Ascending aorta (tissue), 2 donors: ENCODE results near the gene BEND6. TPM values are rescaled to one million over a fixed set of nuclear protein-coding genes. Genes with fewer than 3 reads are reported as not detected.

Experiments
- DNase-seq, 2 donors: peaks; one replicate each; pipeline ENCODE4 v3.0.0-alpha.2; 2019; ENCODE audit warnings: low spot score in 2 of 2
- H3K27ac ChIP-seq, 2 donors: fragments of 200-600 bp; sonication (generic); one replicate each; pipeline ENCODE4 v1.5.1; 2016 to 2017; ENCODE audit warnings: mild to moderate bottlenecking in 1 of 2
- H3K27me3 ChIP-seq: fragments of 200-600 bp; sonication (generic); one replicate; pipeline ENCODE4 v1.5.1; 2017
- H3K36me3 ChIP-seq, 2 donors: fragments of 200-600 bp; sonication (generic); one replicate each; pipeline ENCODE4 v1.5.1; 2016
- H3K4me1 ChIP-seq, 2 donors: fragments of 200-600 bp; sonication (generic); one replicate each; pipeline ENCODE4 v1.5.1; 2016 to 2017; ENCODE audit warnings: mild to moderate bottlenecking in 1 of 2
- H3K4me3 ChIP-seq, 2 donors: fragments of 200-600 bp; sonication (generic); one replicate each; pipeline ENCODE4 v1.5.1; 2016 to 2017; ENCODE audit warnings: mild to moderate bottlenecking in 1 of 2
- H3K9me3 ChIP-seq, 2 donors: fragments of 200-600 bp; sonication (generic); one replicate each; pipeline ENCODE4 v1.5.1; 2016
- intact Hi-C: fragments of 100-400 bp; cut with DNase I; formaldehyde crosslinking; loops from one replicate; pipeline ENCODE4 v1.15.1; 2023
- total RNA-seq: library from RNA; depleted of rRNA; stranded (reverse); fragments of >200 nt; gene quantifications from one replicate; pipeline ENCODE4 v1.1.0, GENCODE V29; 2016
- TF ChIP-seq, protein P1 (sequence below), 3 experiments: fragments of 200-600 bp in 2 of 3; fragments of 450-650 bp in 1 of 3; sonication (generic) in 2 of 3; IDR thresholded peaks; one replicate each; pipeline ENCODE4 v1.5.1; 2016 to 2019; ENCODE audit warnings: antibody characterized with exemption in 3 of 3, mild to moderate bottlenecking in 1 of 3, moderate library complexity in 1 of 3

The BEND6 gene
- total RNA-seq, 1 donor from 2014 or later, result 1.3 TPM

DNA sequence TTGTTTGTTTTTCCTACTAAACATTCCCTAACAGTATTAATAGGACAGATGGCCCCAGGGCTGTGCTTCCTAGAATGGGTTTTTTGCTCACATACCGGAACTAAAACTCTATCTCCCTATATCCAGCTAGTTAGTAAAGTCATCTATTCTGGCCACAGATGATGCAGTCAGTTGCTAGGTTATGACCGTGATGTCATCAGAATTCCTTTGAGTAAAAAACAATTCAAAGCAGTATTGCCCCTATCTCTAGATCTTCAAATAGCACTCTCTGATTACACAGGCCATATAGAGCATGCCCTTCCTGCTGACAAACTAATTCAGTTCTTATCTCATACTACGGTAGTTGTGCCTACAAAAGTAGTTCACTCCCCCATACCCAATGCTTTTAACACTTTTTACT, 117.2 kb downstream of the BEND6 start:
- intact Hi-C loops, result no loop called here
- H3K4me1 ChIP-seq, result no peaks in the 10 kb centered on the region
- H3K27me3 ChIP-seq, result no peaks in the 10 kb centered on the region
- TF ChIP-seq, protein P1, sequence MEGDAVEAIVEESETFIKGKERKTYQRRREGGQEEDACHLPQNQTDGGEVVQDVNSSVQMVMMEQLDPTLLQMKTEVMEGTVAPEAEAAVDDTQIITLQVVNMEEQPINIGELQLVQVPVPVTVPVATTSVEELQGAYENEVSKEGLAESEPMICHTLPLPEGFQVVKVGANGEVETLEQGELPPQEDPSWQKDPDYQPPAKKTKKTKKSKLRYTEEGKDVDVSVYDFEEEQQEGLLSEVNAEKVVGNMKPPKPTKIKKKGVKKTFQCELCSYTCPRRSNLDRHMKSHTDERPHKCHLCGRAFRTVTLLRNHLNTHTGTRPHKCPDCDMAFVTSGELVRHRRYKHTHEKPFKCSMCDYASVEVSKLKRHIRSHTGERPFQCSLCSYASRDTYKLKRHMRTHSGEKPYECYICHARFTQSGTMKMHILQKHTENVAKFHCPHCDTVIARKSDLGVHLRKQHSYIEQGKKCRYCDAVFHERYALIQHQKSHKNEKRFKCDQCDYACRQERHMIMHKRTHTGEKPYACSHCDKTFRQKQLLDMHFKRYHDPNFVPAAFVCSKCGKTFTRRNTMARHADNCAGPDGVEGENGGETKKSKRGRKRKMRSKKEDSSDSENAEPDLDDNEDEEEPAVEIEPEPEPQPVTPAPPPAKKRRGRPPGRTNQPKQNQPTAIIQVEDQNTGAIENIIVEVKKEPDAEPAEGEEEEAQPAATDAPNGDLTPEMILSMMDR (IDR thresholded peaks at IDR 0.05), result no peak
- no peaks in the 10 kb centered on the region for H3K36me3 ChIP-seq
- H3K4me3 ChIP-seq, result no peak overlapping the region
- H3K9me3 ChIP-seq, result no peaks in the 10 kb centered on the region
- DNase-seq, result no peak
- no peak overlapping the region for H3K27ac ChIP-seq

DNA sequence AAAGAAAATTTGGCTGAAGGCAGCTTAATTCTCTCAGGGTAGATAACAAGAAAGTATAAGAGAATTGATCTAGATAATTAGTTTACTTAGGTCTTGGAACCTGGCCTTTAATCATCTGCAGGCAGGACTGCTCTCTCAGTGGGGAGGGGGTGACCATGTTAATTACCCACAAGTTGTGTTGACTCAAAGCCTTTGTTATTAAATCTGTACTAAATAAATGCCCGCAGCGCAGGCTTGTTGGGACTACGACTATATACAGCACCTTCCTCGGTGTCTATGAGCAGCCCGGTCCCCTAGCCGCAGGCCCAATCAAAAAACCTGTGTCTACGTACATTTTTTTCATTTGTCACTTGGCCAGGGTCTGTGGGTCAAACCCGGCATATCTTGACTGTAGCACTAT, 119.5 kb downstream of the BEND6 start:
- no peak for DNase-seq
- no peaks in the 10 kb centered on the region for H3K4me1 ChIP-seq
- H3K36me3 ChIP-seq, result no peaks in the 10 kb centered on the region
- H3K27ac ChIP-seq, result no peak overlapping the region
- intact Hi-C loops, result no loop called here
- no peaks in the 10 kb centered on the region for H3K9me3 ChIP-seq
- H3K27me3 ChIP-seq, result no peaks in the 10 kb centered on the region
- H3K4me3 ChIP-seq, result no peak overlapping the region
- TF ChIP-seq, protein P1 (IDR thresholded peaks at IDR 0.05), result no peak

DNA sequence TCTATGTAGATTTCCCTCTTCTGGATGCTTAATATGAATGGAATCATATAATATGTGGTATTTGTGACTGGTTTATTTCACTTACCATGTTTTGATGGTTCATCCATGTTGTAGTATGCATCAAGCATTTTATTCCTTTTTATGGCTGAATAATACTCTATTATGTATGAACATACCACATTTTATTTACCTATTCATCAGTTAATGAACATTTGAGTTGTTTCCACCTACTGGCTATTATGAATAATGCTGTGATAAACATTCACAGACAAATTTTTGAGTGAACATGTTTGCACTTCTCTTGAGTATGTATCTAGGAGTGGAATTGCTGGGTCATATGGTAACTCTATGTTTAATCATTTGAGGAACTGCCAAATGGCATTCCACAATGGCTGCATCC, 120.2 kb downstream of the BEND6 start:
- no peak for DNase-seq
- no peaks in the 10 kb centered on the region for H3K36me3 ChIP-seq
- intact Hi-C loops, result no loop called here

More for the DNA sequence above, 120.2 kb downstream of the BEND6 start:
- Histone ChIP-seq H3K9me3 (no peaks in the 10 kb centered on the region), H3K27me3 (no peaks in the 10 kb centered on the region), H3K27ac (no peak overlapping the region), H3K4me3 (no peak overlapping the region), H3K4me1 (no peaks in the 10 kb centered on the region)
- TF ChIP-seq, protein P1 (IDR thresholded peaks at IDR 0.05), result no peak

Other genes starting within 250 kb of the BEND6 start
- gene KIAA1586, start 91.6 kb downstream of the BEND6 start, total RNA-seq, result 2.0 TPM
- 21.5 TPM for gene ZNF451, start 135.1 kb downstream of the BEND6 start, total RNA-seq
- gene BAG2, start 217.2 kb downstream of the BEND6 start, total RNA-seq, result 7.7 TPM